DND-41 (cell line): ENCODE results near the gene PSD.
A peak's percentile ranks its signal among the peaks of the same experiment; 100 is the strongest.

ENCODE experiments used
- ATAC-seq: fragments of 200-7000 bp; cut with Tn5 transposase; 3 replicates; pipeline ENCODE4 v1.9.1; 2021; ENCODE audit warnings: low read depth; ENCODE audit not compliant: insufficient read depth
- DNase-seq: peaks from one replicate; pipeline ENCODE4 v3.0.0-alpha.2; 2020
- H2AFZ ChIP-seq: 2 replicates; pipeline ENCODE4 v1.6.0; 2012; ENCODE audit warnings: low read depth, low read length
- H3K27ac ChIP-seq: 2 replicates; pipeline ENCODE4 v1.5.1; 2012; ENCODE audit warnings: low read length, inconsistent platforms
- H3K27me3 ChIP-seq: fragments of 200-600 bp; sonication (generic); 2 replicates; pipeline ENCODE4 v1.6.0; 2012; ENCODE audit warnings: low read length, mild to moderate bottlenecking, inconsistent platforms; ENCODE audit not compliant: insufficient read depth, poor library complexity
- H3K36me3 ChIP-seq: 2 replicates; pipeline ENCODE4 v1.5.1; 2012; ENCODE audit warnings: low read length, inconsistent platforms; ENCODE audit not compliant: insufficient read depth
- H3K4me1 ChIP-seq: 2 replicates; pipeline ENCODE4 v1.5.1; 2012; ENCODE audit warnings: mild to moderate bottlenecking, low read length; ENCODE audit not compliant: insufficient read depth
- H3K4me2 ChIP-seq: 2 replicates; pipeline ENCODE4 v1.6.0; 2012; ENCODE audit warnings: mild to moderate bottlenecking, moderate library complexity, low read length, inconsistent platforms; ENCODE audit not compliant: insufficient read depth
- H3K4me3 ChIP-seq, 2 experiments: fragments of 200-600 bp in 1 of 2; shearing (Covaris generic) in 1 of 2; 2 replicates each; pipeline ENCODE4 v1.5.1; 2012 to 2016; ENCODE audit warnings: inconsistent platforms in 2 of 2, low read length in 2 of 2, mild to moderate bottlenecking in 2 of 2, low read depth in 1 of 2, moderate library complexity in 1 of 2
- H3K79me2 ChIP-seq: 2 replicates; pipeline ENCODE4 v1.6.0; 2012; ENCODE audit warnings: low read length, inconsistent platforms; ENCODE audit not compliant: insufficient read depth
- H3K9ac ChIP-seq: 2 replicates; pipeline ENCODE4 v1.6.0; 2012; ENCODE audit warnings: low read depth, mild to moderate bottlenecking, inconsistent platforms, low read length, moderate library complexity
- H3K9me3 ChIP-seq: 2 replicates; pipeline ENCODE4 v1.5.1; 2012; ENCODE audit warnings: low read length, moderate library complexity, mild to moderate bottlenecking, inconsistent platforms; ENCODE audit not compliant: insufficient read depth, severe bottlenecking
- H4K20me1 ChIP-seq: 2 replicates; pipeline ENCODE4 v1.6.0; 2012; ENCODE audit warnings: low read length; ENCODE audit not compliant: insufficient read depth
- EZH2 ChIP-seq: IDR thresholded peaks from 3 replicates; pipeline ENCODE4 v1.6.1; 2012; ENCODE audit warnings: borderline replicate concordance, low read depth, mild to moderate bottlenecking, moderate library complexity, low read length, inconsistent platforms; ENCODE audit not compliant: severe bottlenecking
- TF ChIP-seq, protein P1 (sequence below): IDR thresholded peaks from 2 replicates; pipeline ENCODE4 v1.5.1; 2012; ENCODE audit warnings: borderline replicate concordance, low read length, moderate library complexity, mild to moderate bottlenecking; ENCODE audit not compliant: poor library complexity, severe bottlenecking; ENCODE audit errors: extremely low read depth

The PSD gene

DNA sequence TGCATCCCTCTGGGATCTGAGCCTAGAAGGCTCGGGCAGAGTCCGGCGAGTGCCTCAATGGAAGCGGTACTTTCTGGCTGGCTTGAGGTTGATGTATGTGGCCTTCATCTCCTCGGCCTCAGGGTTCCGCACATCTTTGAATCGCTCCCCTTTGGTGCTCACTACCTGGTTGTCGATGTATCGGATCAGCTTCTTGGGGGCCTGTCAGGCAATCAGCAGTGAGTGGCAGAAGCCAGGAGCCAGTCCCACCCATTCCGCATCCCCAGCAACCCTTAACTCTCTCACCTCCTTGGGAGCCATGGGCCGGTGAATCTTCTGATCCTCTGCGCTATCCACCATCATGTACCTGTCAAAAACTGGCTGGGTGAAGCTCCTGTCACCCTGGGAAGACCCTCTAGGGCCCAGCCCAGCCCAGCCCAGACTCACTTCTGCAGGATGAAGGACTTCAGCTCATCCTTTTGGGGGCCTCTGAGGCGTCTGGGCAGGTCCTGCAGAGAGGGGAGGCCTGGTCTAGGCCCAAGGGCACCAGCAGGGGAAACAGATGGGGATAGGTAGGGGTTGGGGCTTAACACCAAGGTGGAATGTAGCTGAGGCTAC is 4.9 kb upstream of the PSD start:
- no peak for TF ChIP-seq EZH2
- TF ChIP-seq, protein P1, sequence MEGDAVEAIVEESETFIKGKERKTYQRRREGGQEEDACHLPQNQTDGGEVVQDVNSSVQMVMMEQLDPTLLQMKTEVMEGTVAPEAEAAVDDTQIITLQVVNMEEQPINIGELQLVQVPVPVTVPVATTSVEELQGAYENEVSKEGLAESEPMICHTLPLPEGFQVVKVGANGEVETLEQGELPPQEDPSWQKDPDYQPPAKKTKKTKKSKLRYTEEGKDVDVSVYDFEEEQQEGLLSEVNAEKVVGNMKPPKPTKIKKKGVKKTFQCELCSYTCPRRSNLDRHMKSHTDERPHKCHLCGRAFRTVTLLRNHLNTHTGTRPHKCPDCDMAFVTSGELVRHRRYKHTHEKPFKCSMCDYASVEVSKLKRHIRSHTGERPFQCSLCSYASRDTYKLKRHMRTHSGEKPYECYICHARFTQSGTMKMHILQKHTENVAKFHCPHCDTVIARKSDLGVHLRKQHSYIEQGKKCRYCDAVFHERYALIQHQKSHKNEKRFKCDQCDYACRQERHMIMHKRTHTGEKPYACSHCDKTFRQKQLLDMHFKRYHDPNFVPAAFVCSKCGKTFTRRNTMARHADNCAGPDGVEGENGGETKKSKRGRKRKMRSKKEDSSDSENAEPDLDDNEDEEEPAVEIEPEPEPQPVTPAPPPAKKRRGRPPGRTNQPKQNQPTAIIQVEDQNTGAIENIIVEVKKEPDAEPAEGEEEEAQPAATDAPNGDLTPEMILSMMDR: no peak
- peaks cover 13% of the 10 kb centered on the region for H3K79me2 ChIP-seq
- H2AFZ ChIP-seq: no peak overlapping the region
- H3K4me2 ChIP-seq: peak overlapping the region; percentile 100; the same call in 1 of the 2 replicates
- no peaks in the 10 kb centered on the region for H3K27me3 ChIP-seq
- H3K27ac ChIP-seq: no peak overlapping the region
- peaks cover 14% of the 10 kb centered on the region; the same call in 1 of the 2 replicates for H4K20me1 ChIP-seq
- ATAC-seq (no peak), DNase-seq (no peak)
- peaks cover 31% of the 10 kb centered on the region for H3K36me3 ChIP-seq
- no peak overlapping the region for H3K4me3 ChIP-seq
- no peaks in the 10 kb centered on the region for H3K9me3 ChIP-seq
- H3K9ac ChIP-seq: no peak overlapping the region
- peaks cover 38% of the 10 kb centered on the region for H3K4me1 ChIP-seq

DNA sequence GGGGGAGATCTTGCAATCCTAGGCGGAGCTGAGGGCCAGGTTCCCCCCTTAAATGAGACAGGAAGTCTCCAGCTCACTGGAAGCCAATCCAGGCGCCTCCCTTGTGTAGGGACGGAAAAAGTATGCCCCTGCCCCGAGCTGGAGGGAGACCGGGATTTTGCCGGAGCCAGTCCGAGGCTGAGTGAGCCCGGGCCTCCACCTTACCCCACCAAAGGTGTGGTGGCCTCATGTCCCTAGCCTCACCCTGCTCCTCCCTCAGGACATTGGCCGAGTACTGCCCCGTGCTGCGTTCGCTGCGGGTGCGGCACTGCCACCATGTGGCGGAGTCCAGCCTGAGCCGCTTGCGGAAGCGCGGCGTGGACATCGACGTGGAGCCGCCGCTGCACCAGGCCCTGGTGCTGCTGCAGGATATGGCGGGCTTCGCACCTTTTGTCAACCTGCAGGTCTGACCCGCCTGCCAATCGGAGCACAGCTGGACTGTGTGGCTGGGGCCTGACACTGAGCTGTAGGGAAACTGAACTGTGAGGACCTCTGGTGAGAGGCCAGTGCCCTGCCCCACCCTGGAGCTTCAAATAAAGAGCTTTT is 4.1 kb upstream of the PSD start:
- Histone ChIP-seq H3K4me2 (peak overlapping the region; percentile 100), H3K4me1 (peaks cover 38% of the 10 kb centered on the region), H3K9me3 (no peaks in the 10 kb centered on the region), H3K9ac (0 out of 2 replicates have a peak overlapping the region, but pooled peaks have one; percentile 75), H3K27me3 (no peaks in the 10 kb centered on the region), H3K4me3 (peak overlapping the region in 1 of 2 experiments; percentile 95; a peak in 1 of 4 replicates), H2AFZ (no peak overlapping the region), H3K36me3 (peaks cover 31% of the 10 kb centered on the region), H3K79me2 (peaks cover 13% of the 10 kb centered on the region), H3K27ac (no peak overlapping the region), H4K20me1 (peaks cover 14% of the 10 kb centered on the region; the same call in 1 of the 2 replicates)
- no peak for ATAC-seq
- no peak for DNase-seq
- no peak for TF ChIP-seq EZH2
- TF ChIP-seq, protein P1: peak; percentile 43

DNA sequence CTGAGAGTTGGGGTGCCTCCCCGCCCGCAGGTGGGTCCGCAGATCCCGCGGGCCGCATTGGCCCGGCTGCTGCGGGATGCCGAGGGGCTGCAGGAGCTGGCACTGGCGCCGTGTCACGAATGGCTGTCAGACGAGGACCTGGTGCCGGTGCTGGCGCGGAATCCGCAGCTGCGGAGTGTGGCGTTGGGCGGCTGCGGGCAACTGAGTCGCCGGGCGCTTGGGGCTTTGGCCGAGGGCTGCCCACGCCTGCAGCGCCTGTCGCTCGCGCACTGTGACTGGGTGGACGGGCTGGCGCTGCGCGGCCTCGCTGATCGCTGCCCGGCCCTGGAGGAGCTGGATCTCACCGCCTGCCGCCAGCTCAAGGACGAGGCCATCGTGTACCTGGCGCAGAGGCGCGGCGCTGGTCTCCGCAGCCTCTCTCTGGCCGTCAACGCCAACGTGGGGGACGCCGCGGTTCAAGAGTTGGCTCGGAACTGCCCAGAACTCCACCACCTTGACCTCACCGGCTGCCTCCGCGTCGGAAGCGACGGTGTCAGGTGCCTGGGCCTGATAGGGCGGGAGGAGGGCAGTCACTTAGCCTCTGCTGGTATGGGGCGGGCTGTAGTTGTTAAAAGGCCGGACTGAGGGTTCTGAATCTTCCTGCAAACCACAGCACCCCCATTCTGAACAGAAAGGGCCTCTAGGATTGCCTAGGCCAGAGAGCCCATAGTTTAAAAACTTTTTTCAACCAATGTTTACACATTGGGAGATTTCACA is 3.4 kb upstream of the PSD start:
- Histone ChIP-seq H3K36me3 (peaks cover 27% of the 10 kb centered on the region), H3K27ac (peak overlapping the region; percentile 92), H3K4me2 (peak overlapping the region; percentile 100), H3K27me3 (no peaks in the 10 kb centered on the region), H3K4me1 (peaks cover 38% of the 10 kb centered on the region), H3K4me3 (peak overlapping the region; percentile 73 to 95; a peak in 3 of 4 replicates), H3K9ac (peak overlapping the region; percentile 75), H2AFZ (peak overlapping the region; percentile 97; the same call in 1 of the 2 replicates), H4K20me1 (peaks cover 14% of the 10 kb centered on the region; the same call in 1 of the 2 replicates), H3K9me3 (no peaks in the 10 kb centered on the region), H3K79me2 (peaks cover 10% of the 10 kb centered on the region)
- no peak for TF ChIP-seq EZH2
- TF ChIP-seq, protein P1: no peak
- no peak for ATAC-seq
- no peak for DNase-seq
